GM19240 (cell line): ENCODE results near the gene GNG4.
"Not testable (repeated sequence)": the region's sequence is repeated elsewhere in the genome, so short reads cannot be mapped to it uniquely, and the experiment has no call there.

ENCODE experiments used
- DNase-seq: peaks from one replicate; pipeline ENCODE4 v3.0.0; 2011; ENCODE audit warnings: low spot score; ENCODE audit not compliant: insufficient read length

Gene GNG4

DNA sequence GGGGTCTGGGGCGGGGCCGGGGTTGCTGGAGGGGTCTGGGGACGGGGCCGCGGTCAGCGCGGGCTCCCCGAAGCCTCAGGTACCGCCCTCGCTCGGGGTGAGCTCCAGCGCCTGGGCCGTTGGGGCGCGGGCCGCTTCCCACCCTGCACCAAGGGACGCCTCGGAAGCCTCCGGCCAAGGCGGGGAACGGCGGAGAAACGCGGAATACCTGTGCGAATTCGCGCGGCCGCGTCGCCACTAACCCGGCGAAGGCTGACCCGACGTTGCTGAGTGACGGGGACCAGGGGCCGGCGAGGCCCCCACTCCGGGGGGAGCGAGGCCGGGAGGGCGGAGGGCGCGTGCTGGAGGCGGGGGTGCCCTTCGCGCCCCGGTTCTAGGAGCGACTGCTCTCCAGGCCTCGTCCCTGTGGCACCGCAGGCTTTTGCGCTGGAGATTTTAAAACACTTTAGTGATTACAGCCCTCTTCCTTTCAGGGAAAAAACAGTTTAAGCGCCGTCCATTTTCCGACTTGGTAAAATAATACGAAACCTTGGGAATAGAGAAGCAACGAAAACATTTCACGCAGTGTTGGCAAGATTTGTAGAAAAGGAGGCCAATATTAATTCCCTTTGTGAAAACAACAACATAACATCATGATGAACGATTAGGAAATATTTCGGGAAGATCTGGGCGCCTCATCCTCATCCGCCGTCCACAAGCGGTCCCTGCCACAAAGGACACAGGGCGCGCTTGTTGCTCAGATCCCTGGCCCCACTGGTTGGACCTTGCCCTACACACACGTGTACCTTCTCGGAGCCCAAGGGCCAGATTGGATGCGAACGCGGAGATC lies 971 bp upstream of the GNG4 start:
- DNase-seq, result no peak

DNA sequence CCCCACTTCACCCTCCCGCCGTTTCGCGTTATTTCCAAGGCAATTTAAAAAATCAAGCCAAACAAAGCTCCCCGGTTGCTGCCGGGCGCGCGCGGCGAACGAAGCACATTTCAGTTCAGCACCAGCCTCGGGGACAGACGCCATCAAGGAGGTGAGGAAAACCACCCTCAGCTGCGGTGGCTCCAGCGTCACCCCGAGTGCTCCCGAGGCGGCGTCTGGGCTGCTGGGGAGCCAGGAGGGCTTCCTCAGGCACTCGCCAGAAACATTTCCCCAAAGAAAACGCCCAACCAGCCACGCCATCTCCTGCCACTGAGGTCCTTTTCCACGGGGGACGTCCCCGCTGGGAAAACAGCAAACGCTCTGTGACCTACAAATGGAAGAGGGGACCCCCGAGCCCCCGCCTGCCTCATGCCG lies 623 bp downstream of the GNG4 start:
- DNase-seq, result peak; percentile 45

DNA sequence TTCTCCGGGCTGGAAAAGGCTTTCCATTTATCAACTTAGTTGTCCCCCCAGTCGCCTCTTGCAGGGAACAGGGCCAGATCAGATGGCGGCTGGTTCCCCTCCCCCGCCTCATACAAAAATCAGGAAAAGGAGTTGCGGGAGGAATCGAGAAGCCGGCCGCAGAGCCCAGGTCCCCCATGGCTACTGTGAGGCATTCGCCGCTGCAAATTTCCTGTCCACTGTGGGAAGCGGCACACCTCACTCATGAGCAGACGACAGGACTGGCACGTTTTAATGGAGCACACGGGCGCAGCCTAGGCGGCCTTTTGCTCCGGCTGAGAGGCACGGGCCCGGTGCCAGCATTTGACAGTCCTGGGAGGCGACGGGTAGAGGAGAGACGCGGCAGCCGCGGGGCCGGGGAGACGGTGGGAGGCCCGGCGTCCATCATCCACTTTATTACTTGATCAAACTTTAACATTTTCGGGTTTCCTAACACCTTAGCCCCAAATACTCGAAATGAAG lies 1.1 kb downstream of the GNG4 start:
- DNase-seq, result no peak

DNA sequence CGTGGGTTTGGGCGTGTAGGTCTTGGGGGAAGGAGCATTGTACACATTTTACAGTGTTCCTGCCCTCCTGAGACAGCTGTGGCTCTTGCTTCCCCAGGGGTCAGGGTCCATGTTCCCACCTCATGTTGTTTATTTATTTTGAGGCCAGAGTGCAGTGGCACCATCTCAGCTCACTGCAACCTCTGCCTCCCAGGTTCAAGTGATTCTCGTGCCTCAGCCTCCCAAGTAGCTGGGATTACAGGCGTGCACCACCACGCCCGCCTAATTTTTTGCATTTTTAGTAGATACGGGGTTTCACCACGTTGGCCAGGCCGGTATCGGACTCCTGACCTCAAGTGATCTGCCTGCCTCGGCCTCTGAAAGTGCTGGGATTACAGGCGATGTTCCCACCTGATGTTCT lies 2.0 kb downstream of the GNG4 start:
- not testable (repeated sequence) for DNase-seq

DNA sequence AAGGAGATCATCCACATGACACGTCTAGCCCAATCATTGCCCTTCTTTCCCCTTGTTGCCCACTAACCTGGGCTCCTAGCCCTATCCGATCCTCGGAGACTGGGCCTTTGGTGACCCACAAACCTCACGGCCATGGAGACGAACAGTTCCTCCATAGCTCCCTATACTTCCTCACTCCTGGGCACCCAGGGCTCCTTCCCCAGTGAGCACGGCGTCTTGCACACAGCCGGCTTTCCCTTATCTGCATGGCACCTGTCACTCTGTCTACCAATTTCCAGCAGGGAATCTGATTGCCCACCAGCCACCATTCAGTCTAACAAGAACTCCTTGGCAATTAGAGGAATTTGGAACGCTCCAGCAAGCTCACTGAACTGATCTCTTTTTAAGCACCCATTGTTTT lies 3.1 kb downstream of the GNG4 start:
- DNase-seq, result no peak

DNA sequence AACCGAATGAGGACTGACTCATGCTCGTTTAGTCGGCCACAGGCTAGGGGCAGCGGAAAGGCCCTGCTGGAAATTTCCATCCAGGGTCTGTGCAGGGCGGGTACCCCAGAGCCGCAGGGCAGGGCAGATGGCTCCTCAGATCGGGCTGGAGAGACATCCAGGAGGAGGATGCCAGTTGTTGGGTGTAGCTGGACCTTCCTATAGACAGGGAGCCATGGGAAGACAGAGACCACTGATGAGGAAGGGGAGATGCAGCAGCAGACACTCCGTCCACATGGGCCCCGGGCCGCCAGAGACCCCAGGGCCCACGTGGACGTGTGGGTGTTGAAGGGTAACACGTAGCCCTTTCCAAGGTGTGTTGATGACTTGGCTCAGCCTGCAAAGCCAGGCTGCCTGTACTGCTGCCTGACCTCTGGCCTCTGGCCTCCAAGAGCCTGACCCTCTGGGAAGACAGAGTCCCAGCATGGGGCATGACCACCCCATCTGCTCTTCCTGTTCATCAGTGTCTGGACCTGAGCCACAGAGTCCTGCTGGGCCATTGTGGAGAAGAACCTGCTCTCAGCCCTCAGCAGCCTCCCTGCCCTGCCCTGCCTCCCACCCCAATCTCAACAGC lies 4.8 kb downstream of the GNG4 start:
- no peak for DNase-seq

DNA sequence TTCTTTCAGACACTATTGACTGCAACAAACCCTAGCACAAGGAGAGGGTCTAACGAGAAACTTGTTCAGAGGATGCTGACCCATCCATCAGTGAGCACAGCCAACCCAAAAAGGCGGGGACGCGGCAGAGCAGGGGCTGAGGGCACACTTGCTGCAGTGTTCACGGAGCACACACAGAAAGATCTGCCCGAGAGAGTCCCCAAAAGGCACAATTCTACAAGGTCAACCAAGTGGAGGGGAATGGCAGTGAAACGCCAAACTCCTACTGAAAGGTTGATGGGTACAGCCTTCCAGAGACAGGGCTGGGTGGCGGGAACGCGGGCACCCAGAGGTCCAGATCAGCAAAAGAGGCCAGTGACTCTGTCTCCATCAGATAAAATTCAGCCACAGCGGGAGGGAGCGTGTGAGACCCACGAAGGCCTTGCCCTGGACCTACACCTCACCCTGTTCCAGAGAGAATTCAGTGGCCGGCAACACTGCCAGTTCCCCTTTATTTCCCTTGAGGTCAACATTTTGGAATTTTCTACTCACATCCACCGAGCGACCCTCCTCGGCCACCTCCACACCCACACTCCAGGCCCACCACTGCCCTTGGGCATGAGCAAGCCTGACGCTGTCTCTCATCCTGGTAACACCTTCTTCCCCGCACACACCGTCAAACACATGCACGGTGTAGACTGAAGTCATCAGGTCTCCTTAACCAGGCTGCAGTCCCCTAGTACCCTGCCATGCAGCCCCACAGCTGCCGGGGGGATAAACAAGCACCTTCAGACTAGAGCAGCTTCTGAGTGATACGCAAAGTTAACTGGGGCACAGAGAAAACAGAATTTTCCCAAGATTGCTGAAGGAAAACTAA lies 5.5 kb downstream of the GNG4 start:
- no peak for DNase-seq

DNA sequence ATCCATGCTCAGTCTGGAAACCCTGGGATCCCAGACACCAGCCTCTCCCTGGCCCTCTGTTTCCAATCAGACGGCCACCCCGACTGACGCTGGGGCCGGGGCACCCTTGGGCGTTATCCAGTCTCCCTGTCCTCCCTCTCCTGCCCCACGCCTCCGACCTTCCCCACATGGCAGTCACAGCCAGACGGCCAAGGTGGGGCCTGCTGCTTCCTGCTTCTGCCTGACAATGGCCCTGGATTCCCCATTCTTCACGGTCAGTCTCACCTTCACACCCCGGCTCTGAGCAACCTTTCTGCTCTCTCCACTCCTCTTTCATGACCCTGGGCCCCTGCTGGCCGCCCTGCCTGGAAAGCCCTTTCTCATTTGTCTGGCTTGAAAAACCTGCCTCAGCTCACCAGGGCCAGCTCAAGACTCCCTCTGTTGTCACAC lies 6.6 kb downstream of the GNG4 start:
- DNase-seq, result no peak

DNA sequence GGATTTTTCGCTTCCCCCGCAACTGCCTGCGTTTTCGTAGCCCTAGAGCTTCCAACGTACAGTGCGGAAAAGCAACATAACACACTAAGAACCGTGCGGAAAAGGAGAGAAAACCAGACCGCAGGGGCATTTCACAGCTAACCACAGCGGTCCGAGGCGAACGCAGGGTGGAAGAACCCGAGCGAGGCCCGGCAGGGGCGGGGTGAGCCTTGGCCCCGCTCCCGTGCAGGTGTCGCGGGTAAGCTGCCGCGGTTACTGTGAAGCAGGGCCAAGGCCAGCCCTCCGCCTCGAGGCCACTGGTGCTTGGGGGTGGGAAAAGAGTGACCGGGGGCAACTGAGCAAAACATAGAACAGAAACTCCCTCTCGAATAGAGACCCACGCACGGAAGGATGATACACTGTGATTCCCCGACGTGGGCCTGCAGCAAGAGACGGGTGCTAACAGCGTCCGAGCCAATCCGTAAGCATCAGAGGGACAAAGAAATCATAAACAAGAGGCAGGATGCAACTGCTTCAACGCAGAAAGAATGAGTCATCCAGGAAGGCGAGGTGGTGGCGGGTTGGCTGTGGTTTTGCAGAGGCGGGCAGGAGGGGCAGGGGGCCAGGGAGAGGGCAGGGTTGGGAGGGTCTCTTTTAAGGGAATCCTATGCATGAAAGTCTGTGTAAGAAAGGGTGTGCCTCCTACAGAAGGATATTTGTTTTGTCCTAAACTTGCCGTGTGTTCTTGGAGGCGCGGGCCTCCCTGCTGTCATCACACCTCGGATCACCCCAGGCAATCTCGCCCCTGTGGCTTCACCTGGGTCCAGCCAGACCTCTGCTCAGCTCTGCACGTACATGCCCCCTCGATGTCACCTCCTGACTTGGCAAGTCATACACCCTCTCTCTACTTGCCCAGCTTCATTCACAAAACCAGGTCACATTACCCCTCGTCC lies 7.3 kb downstream of the GNG4 start:
- DNase-seq, result no peak

DNA sequence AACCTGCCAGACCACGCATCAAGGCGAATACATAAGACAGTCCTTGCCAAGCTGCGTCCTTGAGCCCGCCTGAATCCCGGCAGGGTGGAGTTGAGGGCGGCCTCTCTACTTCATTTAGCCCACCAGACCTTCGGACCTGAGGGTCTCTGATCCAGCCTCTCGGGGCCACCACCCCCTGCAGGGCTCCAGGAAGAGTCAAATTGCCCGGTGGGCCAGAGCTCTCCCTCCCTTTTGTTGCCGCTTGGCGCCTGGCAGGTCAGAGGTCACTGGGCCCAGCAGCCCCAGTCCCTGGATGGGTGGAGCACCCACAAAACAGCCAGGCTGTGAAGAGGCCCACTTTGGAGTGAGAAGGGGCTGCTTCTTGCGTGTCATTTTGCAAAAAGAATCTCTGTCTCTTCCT lies 9.0 kb downstream of the GNG4 start:
- DNase-seq, result no peak

DNA sequence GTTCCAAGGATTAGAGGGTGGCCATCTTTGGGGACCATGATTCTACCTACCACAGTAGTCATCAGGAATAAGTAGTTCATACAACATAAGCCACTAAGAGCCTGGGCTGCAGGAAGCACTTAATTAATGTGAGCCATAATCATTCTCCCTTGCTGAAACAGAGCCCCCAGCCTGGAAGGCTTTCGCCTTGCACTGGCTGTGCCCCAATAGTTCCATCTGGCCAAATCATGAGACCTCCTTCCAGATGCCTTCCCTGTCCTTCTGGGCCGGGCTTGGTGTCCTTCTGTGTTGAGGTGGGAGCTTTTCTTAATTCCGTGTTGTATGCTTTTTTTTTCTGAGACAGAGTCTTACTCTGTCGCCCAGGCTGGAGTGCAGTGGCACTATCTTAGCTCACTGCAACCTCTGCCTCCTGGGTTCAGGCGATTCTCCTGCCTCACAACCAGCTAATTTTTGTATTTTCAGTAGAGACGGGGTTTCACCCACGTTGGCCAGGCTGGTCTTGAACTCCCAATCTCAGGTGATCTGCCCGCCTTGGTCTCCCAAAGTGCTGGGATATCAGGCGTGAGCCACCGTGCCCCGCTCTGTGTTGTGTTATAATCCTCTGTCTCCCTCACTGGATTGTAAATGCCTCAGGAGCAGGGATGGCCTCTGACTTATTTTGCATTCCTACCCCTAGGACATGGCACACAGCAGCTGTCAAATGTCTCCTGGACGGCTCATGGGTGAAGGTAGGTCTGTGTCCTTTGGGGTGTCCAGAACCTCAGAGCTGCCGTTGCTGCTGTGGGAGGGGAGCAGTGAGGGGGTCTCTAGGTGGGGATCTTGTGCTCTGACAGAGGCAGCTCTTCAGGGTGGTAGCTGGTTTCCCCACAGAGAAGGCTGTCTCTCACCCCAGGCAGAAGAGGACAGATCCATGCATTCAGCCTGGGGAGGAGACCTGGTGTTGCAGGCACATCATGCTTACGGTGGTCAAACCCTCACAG lies 10.1 kb downstream of the GNG4 start:
- no peak for DNase-seq

DNA sequence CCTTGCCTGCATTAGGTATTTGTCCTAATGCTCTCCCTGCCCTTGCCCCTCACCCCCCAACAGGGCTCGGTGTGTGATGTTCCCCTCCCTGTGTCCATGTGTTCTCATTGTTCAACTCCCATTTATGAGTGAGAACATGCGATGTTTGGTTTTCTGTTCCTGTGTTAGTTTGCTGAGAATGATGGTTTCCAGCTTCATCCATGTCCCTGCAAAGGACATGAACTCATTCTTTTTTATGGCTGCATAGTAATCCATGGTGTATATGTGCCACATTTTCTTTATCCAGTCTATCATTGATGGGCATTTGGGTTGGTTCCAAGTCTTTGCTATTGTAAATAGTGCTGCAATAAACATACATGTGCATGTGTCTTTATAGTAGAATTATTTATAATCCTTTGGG lies 11.0 kb downstream of the GNG4 start:
- DNase-seq, result not testable (repeated sequence)

DNA sequence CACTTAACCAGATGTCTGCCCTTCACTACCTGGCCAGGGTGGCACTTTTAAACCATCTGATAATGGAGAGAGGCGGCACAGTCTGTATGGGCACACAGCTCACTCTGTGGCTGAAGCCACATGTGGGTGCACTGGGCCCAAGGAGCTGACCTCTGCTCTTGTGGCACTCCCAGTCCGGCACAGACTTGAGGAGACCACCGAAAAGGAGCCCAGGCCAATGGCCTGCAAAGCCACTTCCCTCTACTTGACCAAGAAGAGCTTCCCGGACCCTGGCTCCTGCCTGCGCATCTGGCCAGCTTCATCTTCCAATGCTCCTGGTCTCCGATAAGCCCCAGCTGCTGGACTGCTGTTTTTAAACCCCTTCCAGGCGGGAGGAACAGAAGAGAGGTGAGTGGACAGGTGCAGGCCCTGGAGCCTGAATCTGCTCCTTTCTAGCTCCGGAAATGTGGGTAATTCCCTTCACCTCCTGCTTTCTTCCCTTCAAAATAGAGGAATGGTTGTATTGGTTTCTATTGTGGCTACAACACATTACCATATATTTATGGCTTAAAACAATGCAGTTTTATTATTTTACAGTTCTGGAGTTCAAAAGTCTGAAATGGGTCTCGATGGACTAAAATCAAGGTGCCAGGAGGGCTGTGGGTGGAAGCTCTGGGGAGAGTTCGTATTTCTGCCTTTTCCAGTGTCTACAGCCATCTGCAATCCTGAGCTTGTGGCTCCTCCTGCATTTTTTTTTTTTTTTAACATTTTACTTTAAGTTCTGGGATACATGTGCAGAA lies 11.6 kb downstream of the GNG4 start:
- DNase-seq, result no peak

DNA sequence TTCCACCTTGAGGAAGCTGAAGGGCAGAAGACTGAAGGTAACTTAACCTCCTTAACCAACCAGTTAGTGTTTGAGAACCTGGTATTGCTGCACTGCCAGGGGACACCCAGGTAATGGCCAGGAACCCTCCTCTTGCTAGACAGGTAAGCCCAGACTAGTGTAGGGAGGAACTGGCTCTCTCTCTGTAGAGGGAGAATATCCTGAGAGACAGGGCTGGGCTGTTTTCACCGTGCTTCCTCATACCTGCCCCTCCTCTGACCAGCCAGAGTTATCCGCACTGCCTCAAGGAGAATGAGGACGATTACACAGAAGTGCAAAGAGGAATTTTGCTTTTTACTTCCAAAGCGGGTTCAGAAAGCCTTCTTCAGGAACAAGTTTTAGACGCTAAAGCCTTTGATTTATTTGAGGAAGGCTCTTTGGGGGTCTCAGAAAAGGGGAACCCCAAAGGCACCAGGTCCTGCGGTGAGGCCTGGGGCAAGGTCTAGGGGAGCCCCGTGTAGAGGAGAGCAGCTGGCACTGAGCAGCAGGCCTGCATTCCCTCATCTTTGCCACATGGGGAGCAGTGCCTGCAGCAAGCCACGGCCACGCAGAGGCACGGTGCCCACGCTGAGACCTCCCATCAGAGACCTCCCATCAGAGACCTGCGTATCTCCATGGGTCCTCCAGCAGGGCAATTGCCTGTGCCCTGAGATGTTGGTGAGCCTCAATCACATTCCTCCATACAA lies 13.5 kb downstream of the GNG4 start:
- no peak for DNase-seq

DNA sequence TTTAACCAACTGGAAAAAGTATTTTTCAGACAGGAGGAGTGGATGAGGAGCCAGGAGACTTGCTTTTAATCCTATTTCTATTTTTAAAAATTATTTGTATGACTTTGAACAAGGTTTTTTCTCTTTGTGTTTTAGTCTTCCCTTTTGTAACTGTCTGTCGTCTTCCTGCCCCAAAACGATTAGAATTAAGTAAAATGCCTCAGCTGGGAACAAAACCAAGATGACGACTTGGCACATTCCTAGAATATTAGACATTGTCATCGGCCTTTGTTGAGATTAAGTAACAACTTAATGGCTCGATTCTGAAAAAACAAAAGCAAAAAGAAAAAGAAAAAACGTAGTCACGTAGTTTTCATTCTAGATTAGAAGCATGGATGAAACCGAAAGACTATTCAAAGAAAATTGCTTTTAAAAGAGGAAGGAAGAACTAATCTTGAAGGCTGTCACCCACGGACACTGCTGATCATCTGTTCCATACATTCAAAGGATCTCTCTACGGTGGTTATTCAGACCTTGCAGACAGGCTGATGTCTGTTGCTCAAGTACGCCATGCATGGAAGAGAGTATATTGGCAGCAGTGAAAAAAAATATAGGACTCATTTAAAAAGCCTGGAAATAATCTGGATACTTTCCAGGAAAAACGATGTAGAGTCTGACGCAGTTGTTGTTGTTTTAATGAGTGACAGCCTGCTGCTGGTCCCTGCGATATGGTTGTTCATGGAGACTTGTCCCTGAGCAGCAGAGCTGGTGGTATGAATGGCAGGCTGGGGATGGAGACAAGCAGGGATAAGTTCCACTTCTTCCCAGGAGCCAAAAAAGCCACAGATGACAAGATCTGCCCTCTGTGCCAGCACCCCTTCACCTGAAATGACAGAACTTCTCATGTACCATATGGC lies 16.8 kb downstream of the GNG4 start:
- peak; percentile 54 for DNase-seq

DNA sequence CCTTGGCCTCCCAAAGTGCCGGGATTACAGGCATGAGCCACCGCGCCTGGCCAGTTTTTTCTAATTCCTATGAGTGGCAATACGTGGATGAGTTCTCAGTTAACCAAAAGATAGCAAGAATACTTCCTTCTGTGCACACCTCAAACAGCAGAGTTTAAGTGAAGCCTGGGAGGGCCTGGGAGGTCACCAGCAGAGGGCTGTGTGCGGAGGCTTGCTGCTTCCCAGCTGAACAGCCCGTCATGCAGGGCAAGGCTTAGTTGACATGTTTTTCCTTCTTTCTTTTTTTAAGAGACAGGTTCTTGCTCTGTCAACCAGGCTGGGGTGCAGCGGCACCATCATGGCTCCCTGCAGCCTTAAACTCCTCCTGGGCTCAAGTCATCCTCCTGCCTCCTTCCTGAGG lies 17.8 kb downstream of the GNG4 start:
- DNase-seq, result no peak

DNA sequence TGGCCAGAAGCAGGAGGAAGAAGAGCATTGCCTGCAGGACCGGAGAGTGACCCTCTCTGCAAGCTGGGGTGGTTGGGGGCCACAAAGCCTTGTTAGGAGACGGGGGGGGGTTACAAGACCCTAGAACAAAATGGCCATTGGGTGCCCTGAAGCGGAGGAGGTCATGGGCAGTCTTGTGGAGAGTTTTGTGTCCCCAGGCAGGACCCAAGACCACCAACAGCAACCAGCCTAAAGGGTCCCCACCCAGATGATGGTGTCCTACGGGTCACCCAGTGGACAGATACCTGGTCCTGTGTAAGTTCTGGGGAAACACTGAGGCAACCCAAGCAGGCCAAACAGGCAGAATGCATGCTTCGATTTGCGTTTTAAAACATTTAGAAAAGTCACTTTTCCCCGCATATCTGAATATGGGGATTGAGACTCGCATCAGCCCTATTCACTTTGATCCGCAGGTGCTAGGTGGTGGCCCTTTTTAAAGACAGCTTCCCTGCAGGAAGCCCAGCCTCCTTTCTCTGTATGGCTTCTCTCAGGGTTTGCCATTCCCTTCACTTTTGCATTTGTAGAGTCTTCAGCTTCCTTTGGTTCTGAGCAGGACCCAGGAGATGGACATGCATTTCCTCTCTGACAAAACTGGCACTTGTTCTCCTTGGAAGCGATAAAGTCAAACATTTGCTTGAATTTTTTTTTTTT lies 21.1 kb downstream of the GNG4 start:
- DNase-seq, result no peak
